ENCODE data around the gene KSR1.

The KSR1 gene

GRCh38 chr17:27475070-27475673 lies 18.9 kb downstream of the KSR1 start:
- peak; percentile 48 to 69 for DNase-seq

DNA sequence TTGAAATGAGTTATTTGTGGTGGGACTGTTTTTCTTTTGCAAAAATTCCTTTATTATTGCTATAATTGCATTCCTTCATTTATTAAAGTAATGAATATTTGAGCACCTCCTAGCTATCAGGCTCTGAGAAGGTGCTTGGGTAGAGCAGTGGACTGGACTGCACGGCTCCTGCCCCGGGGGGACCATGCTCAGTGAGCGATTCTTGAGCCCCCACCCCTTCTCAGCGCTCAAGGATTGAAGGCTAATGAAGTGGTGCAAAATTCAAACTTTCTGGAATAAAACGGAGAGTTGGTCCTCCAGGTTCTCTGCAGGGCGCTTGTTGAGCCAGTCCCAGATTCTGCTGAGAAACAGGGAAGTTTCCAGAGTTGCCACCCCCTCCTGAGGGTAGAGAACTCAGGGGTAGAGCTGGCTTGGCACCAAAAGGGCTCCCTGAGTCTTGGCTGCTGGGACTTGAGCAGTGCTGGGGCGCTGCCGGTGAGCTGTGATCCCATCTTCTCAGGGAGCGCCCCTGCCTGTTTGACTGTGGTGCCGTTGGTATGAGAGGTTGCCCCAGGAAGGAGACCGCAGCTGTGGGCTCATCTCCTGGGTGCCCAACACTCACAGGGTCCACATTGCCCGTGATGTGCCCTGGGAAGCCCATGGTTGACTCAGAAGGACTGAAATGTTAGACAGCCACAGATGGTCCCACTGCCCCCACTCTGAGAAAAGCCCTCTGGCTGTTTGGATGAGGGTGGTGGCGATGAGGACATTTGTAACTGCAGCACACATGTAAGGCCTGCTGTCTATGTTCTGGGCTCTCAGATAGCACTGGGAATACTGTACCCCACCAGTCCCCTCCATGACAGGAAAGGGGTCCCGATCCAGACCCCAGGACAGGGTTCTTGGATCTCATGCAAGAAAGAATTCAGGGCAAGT lies 20.0 kb downstream of the KSR1 start:
- no peak for DNase-seq

- DNase-seq: no peak
These were observed 21.0 kb downstream of the KSR1 start for GRCh38 chr17:27477050-27477888.

DNA sequence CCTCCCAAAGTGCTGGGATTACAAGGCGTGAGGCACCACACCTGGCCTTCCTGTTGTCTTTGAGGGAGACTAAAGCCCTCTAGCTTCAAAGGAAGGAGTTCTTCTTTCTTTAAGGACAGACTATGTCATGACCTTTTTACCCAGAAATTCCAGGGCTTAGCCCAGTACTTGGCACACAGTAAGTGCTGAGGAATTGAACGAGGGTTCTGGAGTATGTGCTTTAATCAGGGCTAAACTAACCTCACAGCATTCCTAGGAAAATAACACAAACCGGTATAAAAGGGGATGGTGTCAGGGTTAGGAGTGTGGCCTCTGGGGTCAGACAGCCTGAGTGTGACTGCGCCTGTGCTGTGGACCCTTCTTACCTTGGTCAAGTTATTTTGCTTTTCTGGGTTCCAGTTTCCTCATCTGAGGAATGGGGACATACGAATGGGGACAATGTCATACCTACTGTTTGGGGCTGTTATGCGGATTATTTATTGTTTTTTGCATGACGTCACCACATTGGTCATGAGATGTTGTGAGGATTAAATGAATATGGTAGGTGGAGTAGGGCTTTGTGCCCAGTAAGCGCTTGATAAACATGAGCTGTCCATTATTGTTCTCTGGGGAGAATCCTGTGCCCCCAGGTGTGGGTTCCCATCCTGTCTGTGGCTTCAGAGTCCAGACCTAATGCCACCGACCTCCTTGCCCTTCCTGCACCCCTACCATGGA lies 21.9 kb downstream of the KSR1 start:
- DNase-seq: no peak

GRCh38 chr17:27478901-27479538 lies 22.8 kb downstream of the KSR1 start:
- no peak for DNase-seq

DNA sequence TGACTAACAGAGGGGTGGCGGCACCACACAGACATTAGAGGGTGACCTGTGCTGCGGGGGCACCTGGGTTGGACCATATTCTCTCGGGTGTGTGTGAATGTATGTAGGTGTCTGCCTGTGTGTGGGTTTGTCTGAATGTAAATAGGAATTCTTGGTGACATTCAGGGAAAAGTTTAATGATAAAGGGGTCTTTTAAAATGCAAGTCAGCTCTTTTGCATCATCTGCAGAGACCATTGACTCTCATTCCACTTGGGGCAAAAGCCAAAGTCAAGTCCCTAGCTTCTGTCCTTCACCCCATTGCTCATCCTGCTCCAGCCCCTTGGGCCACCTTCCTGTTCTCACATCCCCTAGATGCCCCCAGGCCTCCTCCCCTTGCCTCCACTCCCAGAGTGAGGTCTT lies 23.6 kb downstream of the KSR1 start:
- DNase-seq: no peak

DNA sequence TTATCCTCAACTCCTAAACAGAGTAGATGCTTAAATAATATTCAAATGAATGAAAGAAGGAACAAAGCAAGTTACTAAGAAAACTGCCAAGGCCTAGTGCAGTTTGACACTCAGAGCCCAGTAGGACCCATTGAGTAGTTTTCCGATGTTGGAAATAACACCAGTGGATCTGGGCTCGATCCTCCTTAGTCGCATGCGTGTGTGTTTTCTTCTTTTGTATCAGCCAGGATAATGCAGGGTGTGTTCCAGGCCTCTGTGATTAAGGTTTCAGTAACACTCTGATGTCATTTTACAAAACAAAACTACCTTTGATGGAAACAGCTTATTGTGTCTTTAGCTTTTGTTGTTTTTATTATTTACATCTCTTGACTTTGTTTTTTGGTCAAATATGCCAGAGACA lies 24.5 kb downstream of the KSR1 start:
- DNase-seq: no peak

DNA sequence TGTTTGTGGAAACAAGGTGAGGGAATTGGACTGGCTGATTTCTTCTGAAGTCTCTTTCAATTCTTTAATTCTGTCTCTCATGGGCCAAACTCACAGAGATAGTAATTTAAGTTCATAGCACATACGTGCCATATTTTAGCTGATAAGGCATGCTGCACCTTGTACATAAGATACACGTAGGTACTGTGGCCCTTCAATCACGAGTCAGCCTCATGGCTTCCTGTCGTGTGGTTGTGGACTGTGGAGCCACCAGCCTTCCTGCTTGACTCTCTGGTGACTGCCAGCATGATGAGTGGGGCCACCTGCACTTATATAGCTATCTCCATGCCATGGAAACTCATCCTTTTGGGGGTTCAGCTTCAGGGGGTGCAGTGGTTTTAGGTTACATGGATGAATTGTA lies 25.1 kb downstream of the KSR1 start:
- peak in 1 of 2 experiments; percentile 32 for DNase-seq

- no peak for DNase-seq
These were observed 28.9 kb downstream of the KSR1 start for GRCh38 chr17:27485125-27485524.

DNA sequence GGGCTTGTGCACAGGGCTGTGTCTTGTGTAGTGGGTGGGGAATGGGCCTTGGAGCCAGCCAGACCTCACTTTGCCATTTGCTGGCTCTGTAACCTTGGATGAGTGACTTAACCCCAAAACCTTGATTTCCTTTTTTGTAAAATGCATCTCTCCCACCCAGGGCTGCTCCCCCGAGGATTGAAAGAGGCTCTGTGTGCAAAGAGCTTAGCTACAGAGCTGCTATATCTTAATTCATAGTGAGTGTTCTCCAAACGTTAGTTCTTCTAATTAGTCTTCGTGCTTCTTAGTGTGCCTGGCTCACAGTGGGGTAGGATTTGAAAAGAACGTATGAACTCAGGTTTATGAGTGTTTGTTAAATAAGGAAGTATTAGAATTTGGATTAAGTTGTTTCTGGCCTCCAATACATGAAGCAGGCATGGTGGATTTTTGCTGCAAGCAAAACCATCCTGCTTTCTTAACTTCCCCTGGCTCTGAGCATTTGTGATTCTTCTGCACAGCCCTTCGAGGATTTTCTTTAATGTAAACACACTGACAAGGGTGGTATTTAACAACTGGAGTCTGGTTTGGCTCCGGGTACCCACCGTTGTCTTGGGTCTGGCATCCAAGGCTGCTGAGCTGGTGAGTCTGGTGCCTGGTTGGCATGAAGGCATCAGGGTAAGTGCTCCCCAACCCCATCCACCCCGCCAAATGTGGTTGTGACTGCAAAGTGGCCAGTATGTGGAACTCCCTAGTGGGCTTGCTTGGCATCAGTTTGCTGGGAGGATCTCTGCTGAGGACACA lies 29.7 kb downstream of the KSR1 start:
- no peak for DNase-seq

DNA sequence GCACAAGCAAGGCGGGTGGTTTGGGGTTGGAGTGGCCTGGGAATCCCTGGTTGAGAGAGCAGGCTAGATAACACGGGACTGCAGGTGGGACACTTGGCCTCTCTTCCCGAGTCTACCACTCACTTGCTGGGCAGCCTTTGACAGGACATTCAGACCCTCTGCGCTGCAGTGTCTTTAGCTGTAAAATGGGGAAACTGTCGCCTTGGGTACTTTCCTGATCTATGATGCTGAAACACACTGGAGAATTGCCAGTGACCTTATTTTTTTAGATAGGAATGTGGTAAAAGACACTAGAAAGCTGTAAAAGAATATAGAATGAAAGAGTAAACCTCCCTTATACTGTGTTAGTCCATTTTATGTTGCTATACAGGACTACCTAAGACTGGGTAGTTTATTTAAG lies 30.5 kb downstream of the KSR1 start:
- DNase-seq: no peak

- DNase-seq: no peak
These were observed 32.0 kb downstream of the KSR1 start for GRCh38 chr17:27488231-27488630.

- no peak for DNase-seq
These were observed 32.9 kb downstream of the KSR1 start for GRCh38 chr17:27489045-27489715.

- DNase-seq: no peak
These were observed 34.1 kb downstream of the KSR1 start for GRCh38 chr17:27490391-27490790.

- no peak for DNase-seq
These were observed 35.5 kb downstream of the KSR1 start for GRCh38 chr17:27491713-27492190.

- no peak for DNase-seq
These were observed 36.2 kb downstream of the KSR1 start for GRCh38 chr17:27492470-27492869.

DNA sequence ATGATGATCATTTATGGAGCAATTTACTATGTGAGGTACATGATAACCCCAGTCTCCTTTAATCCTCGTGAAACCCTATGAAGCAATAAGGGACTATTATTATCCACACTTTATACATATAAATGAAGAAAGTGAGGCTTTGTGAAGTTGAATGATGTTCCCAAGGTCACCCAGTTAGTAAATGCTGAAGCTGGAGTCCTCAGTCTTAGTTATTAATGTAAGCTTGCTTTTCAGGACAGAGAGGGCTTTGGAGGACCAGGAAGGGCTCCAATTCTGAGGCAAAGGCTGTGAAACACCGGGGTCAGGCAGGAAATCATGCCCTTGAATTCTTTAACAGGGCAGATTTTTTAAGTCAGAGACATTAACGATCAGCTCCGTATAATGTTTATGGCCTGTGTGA lies 36.8 kb downstream of the KSR1 start:
- DNase-seq: no peak

DNA sequence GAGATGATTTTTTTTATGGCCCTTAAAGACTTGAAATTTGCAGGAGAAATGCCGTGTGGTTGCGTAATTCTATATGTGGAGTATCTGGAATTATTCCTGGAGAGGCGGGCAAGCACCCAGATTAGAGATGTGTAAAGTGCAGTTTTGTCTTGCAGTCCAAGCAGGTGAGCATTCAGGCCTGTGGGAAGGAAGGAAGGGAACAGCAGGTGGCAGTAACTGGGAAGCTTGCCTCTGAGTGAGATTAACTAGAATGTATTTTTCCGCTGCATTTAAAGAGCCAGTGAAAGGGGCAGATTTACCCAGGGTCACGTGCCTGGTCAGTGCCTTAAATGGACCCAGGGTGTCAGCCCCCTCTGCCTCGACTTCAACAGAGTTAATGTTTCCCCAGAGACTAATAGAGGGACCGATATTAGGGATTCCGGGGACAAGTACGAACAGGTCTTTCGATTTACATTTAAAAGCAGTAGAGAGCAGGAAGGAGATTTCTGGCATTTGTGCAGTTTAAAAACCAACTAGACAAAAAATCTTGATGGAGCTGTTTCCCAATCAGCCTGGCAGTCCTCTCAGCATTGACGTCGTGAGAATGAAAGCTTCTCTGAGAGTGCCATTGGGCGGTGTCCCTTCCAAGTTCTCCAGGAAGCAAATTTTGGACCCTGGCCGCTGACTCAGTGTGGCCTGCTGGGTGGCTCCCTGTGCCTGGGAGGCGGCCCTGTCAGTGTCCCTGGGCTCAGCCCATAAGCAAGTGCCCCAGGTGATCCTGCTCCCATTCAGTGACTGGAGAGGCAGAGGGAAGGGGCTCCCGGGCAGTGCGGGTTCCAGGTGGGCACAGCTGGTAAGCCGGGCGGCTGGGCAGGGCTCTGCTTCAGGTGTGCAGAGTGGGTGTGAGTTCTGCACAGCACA lies 38.2 kb downstream of the KSR1 start:
- DNase-seq: no peak

- no peak for DNase-seq
These were observed 39.2 kb downstream of the KSR1 start for GRCh38 chr17:27495460-27495859.

DNA sequence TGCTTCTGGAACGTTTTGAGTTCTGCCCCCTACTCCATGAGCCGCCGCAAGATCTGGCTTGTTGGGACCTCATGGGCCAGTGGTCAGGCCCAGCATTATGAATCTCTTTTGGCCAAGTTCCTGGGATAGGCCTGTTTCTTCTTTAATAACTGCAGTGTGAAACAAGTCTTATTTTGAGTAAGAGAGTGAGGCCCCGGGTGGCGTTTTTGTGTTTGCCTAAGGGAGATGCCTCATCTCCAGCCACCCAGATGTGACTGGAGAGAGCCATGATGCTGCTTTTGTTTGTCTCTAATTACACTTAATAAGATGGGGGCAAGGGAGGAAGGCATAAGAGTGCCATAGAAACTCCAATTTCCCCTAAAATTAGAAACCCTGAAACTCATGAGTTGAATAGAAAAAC lies 39.8 kb downstream of the KSR1 start:
- DNase-seq: no peak

Measured in stimulated activated CD4-positive, alpha-beta T cell treated with anti-CD3 and anti-CD28 coated beads, Interleukin-4, amount 100 ng/mL, for 4 hours (primary cell).